ENCODE results near the gene GATA5.

The GATA5 gene, protein sequence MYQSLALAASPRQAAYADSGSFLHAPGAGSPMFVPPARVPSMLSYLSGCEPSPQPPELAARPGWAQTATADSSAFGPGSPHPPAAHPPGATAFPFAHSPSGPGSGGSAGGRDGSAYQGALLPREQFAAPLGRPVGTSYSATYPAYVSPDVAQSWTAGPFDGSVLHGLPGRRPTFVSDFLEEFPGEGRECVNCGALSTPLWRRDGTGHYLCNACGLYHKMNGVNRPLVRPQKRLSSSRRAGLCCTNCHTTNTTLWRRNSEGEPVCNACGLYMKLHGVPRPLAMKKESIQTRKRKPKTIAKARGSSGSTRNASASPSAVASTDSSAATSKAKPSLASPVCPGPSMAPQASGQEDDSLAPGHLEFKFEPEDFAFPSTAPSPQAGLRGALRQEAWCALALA

DNA sequence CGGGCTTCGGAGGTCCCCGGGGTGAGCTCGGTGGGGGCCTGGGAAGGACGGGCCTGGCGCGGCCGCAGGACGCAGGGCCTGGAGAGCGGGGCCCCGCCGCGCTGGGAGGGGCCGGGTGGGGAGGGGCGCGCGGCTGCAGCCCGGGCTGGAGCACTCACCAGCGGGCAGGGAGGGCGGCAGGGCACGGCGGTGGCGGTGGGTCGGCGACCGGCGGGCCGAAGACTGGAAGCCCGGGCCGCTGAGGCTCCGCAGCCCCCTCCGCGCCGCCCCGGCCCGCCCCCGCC, at the start of gene GATA5:
Gene GATA5, minus strand, starts transcription at position 224 of the 284 bp plus-strand sequence. CDS start 474 bp downstream, outside the sequence.
- TF ChIP-seq, protein P1, sequence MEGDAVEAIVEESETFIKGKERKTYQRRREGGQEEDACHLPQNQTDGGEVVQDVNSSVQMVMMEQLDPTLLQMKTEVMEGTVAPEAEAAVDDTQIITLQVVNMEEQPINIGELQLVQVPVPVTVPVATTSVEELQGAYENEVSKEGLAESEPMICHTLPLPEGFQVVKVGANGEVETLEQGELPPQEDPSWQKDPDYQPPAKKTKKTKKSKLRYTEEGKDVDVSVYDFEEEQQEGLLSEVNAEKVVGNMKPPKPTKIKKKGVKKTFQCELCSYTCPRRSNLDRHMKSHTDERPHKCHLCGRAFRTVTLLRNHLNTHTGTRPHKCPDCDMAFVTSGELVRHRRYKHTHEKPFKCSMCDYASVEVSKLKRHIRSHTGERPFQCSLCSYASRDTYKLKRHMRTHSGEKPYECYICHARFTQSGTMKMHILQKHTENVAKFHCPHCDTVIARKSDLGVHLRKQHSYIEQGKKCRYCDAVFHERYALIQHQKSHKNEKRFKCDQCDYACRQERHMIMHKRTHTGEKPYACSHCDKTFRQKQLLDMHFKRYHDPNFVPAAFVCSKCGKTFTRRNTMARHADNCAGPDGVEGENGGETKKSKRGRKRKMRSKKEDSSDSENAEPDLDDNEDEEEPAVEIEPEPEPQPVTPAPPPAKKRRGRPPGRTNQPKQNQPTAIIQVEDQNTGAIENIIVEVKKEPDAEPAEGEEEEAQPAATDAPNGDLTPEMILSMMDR (IDR thresholded peaks at IDR 0.05; ENCODE audit: borderline replicate concordance, insufficient read depth, low read depth, low read length) = no peak
- no peak within 1 kb of the TSS for H3K4me3 ChIP-seq (ENCODE audit: low read depth, low read length)

DNA sequence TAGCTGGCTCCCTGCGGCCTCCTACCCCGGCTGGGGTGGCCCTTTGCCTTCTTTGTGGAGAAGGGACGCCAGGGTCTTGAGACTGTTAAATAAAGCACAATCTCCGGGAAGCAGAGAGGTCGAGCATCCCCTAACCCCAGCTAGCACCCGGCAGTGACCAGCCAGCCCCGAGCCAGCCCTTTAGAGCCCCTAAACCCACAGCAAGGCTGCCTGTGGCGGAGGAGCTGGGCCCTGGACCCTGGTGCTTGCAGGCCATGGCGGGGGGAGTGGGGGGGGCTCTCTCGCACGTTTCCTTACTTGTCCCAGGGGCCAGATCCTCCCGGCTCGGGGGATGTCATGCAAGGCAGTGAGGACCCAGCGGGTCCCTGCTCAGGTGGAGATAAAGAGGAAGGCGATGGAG, 49.2 kb upstream of the GATA5 start:
- H3K4me3 ChIP-seq (ENCODE audit: low read depth, low read length) = no peak overlapping the region
- TF ChIP-seq, protein P1 (IDR thresholded peaks at IDR 0.05; ENCODE audit: borderline replicate concordance, insufficient read depth, low read depth, low read length) = no peak

DNA sequence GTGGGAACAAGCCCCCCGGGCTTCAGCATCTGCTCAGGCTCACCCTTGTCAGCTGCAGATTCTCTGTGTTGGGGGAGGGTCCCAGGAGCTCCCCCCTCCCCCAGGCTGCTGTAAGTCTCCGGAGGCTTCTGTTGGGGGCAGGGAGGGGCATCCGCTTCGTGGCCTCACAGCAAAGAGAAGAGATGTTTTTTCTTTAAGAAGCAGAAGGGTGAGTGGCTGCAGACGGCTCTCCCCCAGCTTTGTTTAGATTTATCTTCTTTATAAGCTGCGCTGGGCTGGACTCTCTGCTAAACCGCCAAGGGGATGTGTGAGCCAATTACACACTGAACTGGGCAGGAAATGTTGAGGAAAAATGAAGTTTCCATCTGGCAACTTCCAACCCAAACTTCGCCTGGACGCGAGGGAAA, 48.7 kb upstream of the GATA5 start:
- H3K4me3 ChIP-seq (ENCODE audit: low read depth, low read length) = no peak overlapping the region
- TF ChIP-seq, protein P1 (IDR thresholded peaks at IDR 0.05; ENCODE audit: borderline replicate concordance, insufficient read depth, low read depth, low read length) = no peak

DNA sequence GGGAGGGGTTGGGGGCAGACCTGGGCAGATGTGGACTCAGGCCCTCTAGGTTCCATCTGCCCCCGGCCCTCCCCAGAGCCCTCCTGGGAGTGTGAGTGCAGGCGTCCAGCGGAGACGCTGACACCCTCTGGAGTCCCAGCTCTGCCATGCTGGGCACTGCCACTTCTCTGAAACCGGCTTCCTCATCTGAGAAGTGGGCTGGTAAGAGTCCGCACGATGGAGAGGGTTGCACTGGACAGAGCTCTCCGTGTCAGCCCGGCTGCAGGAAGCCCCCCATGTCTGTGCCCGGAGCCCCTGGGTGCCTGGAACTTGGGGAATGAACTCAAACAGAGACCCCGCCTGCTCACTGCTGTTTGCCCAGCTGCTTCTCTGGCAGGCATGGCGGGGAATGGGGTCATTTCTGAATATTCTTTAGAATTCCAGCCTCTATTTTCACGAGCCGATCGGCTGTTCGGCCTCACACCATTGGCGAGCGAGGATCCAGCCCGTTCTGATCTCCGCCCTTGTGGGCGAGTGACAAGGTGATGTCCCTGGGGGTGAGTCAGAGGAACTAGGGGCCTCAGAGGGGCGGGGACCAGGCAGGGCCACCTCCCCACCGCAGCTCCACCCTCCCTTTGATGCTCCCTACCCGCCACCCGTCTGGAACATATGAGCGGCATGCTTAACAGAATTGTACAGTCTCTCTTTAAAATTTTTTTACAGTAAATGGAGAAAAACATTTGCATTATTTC, 47.8 kb upstream of the GATA5 start:
- H3K4me3 ChIP-seq (ENCODE audit: low read depth, low read length) = no peak overlapping the region
- TF ChIP-seq, protein P1 (IDR thresholded peaks at IDR 0.05; ENCODE audit: borderline replicate concordance, insufficient read depth, low read depth, low read length) = no peak

DNA sequence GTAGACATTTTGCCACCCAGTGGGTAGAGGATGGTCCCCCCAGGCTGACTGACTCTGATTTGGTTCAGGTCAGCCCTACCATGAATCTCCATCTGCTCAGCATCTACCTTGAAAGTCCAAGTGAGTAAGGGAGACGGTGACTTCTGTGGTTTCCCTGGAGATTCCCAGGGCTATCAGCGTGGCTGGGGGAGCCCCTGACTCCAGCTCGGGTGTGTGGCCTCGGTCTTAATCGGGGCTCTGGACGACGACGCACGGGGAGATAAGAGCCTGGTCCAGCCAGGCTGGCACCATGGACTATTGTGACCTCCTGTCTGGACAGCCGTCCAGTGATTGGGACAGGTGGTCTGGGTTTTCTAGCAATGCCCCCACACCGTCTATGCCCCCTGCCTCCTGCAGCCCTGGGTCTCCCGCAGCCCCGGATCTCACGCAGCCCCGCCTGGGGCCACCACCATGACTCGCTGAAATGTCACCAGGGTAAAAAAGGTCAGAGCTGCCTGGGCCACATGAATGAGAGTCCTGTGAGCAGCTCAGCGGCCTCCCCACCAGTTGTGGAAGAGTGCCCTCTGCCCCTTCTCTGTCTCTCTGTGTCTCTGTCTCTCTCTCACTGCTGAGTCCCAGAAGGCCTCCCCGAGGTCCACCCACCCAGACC, 47.1 kb upstream of the GATA5 start:
- H3K4me3 ChIP-seq (ENCODE audit: low read depth, low read length) = no peak overlapping the region
- TF ChIP-seq, protein P1 (IDR thresholded peaks at IDR 0.05; ENCODE audit: borderline replicate concordance, insufficient read depth, low read depth, low read length) = no peak

DNA sequence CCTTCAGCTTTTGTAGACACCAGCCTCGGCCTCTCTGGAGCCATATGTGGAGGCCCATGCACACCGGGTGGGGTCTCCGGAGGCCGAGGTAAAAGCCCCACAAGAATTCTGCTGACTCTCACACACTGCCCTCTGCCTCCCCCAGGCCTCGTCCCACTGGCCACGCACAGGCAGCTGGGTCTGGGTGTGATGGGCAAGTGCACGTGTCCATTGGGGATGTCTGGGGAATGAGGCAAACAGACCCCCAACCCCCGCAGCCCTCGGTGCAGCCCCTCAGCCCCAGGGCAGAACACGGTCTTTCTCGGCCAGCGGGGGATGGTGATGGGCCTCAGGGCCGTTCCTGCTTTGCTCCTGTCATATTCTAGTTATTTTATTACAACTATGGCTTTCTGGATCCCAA, 44.0 kb upstream of the GATA5 start:
- TF ChIP-seq, protein P1 (IDR thresholded peaks at IDR 0.05; ENCODE audit: borderline replicate concordance, insufficient read depth, low read depth, low read length) = no peak
- H3K4me3 ChIP-seq (ENCODE audit: low read depth, low read length) = no peak overlapping the region

Measured in GM12875 (cell line).